ENCODE data around the gene ERN1. TPM values are rescaled to one million over a fixed set of nuclear protein-coding genes. Genes with fewer than 3 reads are reported as not detected.

Gene ERN1
- total and polyA plus RNA-seq, 2 of the 13 experiments (the other 11 are each of a cell fraction or from before 2014, with no cell fraction given), result 6.0 to 12.7 TPM

- in situ Hi-C loops (cut with HindIII; ENCODE audit: extremely low pct_ligation_motif_present, low pct_unique_long_range_greater_than_20kb), result no loop called here
- H3K36me3 ChIP-seq (replicated peaks in 1 of 2; ENCODE audit: control insufficient read depth in 1 of 2, insufficient read depth in 2 of 2, low read length in 2 of 2), result peaks cover 0 to 1% of the 10 kb centered on the region in 2 experiments; a peak in 2 of 5 replicates
Observed at GRCh38 chr17:64036198-64036922, 93.6 kb downstream of the ERN1 start.

More at GRCh38 chr17:64036198-64036922, 93.6 kb downstream of the ERN1 start:
- WGBS (ENCODE audit: low lambda C conversion rate), result 70% methylated on average over 14 of the region's 14 CpGs
- peak overlapping the region; percentile 19; the same call in 1 of the 2 replicates for H3K4me2 ChIP-seq (ENCODE audit: low read depth, low read length)
- no peak overlapping the region for H3K27ac ChIP-seq (ENCODE audit: extremely low read length, insufficient read depth, low read length)
- no peak overlapping the region for H2AFZ ChIP-seq (ENCODE audit: low read length)
- ATAC-seq (peak; percentile 83), FAIRE-seq (peak; percentile 87), DNase-seq (ENCODE audit: low spot score) (peak; percentile 25)
- no peaks in the 10 kb centered on the region for H4K20me1 ChIP-seq (ENCODE audit: insufficient read depth, low read length)
- H3K9ac ChIP-seq (ENCODE audit: insufficient read depth, low read depth, low read length), result no peak overlapping the region
- TF ChIP-seq ZFP41 (CRISPR knock-in tag; IDR thresholded peaks at IDR 0.05; ENCODE audit: borderline replicate concordance), result no peak
- no peak for TF ChIP-seq SKI (IDR thresholded peaks at IDR 0.05; ENCODE audit: partially characterized antibody)
- TF ChIP-seq PRDM4 (CRISPR knock-in tag; IDR thresholded peaks at IDR 0.05; ENCODE audit: borderline replicate concordance), result peak; percentile 62; the same call in 1 of the 2 replicates
- TF ChIP-seq TOPORS (CRISPR knock-in tag; IDR thresholded peaks at IDR 0.05), result 0 out of 2 replicates have a peak, but pooled peaks have one; percentile 23
- TF ChIP-seq, protein P1, sequence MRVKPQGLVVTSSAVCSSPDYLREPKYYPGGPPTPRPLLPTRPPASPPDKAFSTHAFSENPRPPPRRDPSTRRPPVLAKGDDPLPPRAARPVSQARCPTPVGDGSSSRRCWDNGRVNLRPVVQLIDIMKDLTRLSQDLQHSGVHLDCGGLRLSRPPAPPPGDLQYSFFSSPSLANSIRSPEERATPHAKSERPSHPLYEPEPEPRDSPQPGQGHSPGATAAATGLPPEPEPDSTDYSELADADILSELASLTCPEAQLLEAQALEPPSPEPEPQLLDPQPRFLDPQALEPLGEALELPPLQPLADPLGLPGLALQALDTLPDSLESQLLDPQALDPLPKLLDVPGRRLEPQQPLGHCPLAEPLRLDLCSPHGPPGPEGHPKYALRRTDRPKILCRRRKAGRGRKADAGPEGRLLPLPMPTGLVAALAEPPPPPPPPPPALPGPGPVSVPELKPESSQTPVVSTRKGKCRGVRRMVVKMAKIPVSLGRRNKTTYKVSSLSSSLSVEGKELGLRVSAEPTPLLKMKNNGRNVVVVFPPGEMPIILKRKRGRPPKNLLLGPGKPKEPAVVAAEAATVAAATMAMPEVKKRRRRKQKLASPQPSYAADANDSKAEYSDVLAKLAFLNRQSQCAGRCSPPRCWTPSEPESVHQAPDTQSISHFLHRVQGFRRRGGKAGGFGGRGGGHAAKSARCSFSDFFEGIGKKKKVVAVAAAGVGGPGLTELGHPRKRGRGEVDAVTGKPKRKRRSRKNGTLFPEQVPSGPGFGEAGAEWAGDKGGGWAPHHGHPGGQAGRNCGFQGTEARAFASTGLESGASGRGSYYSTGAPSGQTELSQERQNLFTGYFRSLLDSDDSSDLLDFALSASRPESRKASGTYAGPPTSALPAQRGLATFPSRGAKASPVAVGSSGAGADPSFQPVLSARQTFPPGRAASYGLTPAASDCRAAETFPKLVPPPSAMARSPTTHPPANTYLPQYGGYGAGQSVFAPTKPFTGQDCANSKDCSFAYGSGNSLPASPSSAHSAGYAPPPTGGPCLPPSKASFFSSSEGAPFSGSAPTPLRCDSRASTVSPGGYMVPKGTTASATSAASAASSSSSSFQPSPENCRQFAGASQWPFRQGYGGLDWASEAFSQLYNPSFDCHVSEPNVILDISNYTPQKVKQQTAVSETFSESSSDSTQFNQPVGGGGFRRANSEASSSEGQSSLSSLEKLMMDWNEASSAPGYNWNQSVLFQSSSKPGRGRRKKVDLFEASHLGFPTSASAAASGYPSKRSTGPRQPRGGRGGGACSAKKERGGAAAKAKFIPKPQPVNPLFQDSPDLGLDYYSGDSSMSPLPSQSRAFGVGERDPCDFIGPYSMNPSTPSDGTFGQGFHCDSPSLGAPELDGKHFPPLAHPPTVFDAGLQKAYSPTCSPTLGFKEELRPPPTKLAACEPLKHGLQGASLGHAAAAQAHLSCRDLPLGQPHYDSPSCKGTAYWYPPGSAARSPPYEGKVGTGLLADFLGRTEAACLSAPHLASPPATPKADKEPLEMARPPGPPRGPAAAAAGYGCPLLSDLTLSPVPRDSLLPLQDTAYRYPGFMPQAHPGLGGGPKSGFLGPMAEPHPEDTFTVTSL (CRISPR knock-in tag; IDR thresholded peaks at IDR 0.05; ENCODE audit: borderline replicate concordance), result no peak
- TF ChIP-seq SAP130 (CRISPR knock-in tag; IDR thresholded peaks at IDR 0.05; ENCODE audit: low read depth), result no peak
- peak; percentile 41 for TF ChIP-seq CTCF (CRISPR knock-in tag; IDR thresholded peaks at IDR 0.05)
- TF ChIP-seq GLI4 (CRISPR knock-in tag; IDR thresholded peaks at IDR 0.05; ENCODE audit: borderline replicate concordance), result no peak
- no peak for TF ChIP-seq RORA (CRISPR knock-in tag; IDR thresholded peaks at IDR 0.05)
- no peak for TF ChIP-seq ZNF501 (CRISPR knock-in tag; IDR thresholded peaks at IDR 0.05)
- intact Hi-C loops (cut with micrococcal nuclease; ENCODE audit: unreplicated experiment), result no loop called here
- no TSS peak for BruUV-seq (replicated peaks)
- H3K4me1 ChIP-seq (ENCODE audit: insufficient read depth, low read length), result peaks cover under 1% of the 10 kb centered on the region
- no peaks in the 10 kb centered on the region for H3K79me2 ChIP-seq (ENCODE audit: insufficient read depth, low read length)
- CTCF ChIA-PET (ENCODE audit: low intra/inter-chr PET ratio, low total read pairs), result no interaction called here
- H3K27me3 ChIP-seq (ENCODE audit: control insufficient read depth in 1 of 2, insufficient read depth in 2 of 2, low read length in 2 of 2), result no peaks in the 10 kb centered on the region
- POLR2A ChIA-PET, result interaction anchor here (0.9 to 1.3 kb wide), 2 partner anchors 109 to 110 kb away, joined by 3 to 6 read pairs; no protein-coding TSS in a partner anchor
- H3K4me3 ChIP-seq (replicated peaks in 1 of 3; ENCODE audit: insufficient read depth in 1 of 3, low read depth in 2 of 3, low read length in 3 of 3), result no peak overlapping the region
- no peaks in the 10 kb centered on the region for H3K9me3 ChIP-seq (ENCODE audit: low read length)

Data from HepG2 (cell line).